HEK293T (cell line): ENCODE data around the gene CEP192.

Experiments
- CTCF ChIA-PET: fragments of 350-600 bp; formaldehyde crosslinking; extraction: SDS; loops from one replicate; lab custom pipeline; 2021; ENCODE audit warnings: antibody characterized with exemption, inconsistent platforms; lab: Yijun Ruan, JAX
- POLR2A ChIA-PET: fragments of 350-600 bp; formaldehyde crosslinking; extraction: SDS; loops from one replicate; lab custom pipeline; 2020; ENCODE audit warnings: antibody characterized with exemption, inconsistent platforms; lab: Yijun Ruan, JAX
- DNase-seq: peaks from one replicate; pipeline ENCODE4 v3.0.0; 2012; ENCODE audit warnings: mixed read lengths; ENCODE audit errors: extremely low spot score
- ARNT ChIP-seq: fragments of 450-650 bp; IDR thresholded peaks from 2 replicates; pipeline ENCODE4 v1.6.1; 2017; ENCODE audit warnings: mild to moderate bottlenecking
- BHLHE40 ChIP-seq: fragments of 450-650 bp; IDR thresholded peaks from 2 replicates; pipeline ENCODE4 v1.6.1; 2016; ENCODE audit warnings: mild to moderate bottlenecking, moderate library complexity, borderline replicate concordance
- CTBP1 ChIP-seq: fragments of 450-650 bp; IDR thresholded peaks from 2 replicates; pipeline ENCODE4 v1.6.1; 2016; ENCODE audit warnings: borderline replicate concordance
- ELF4 ChIP-seq: fragments of 450-650 bp; IDR thresholded peaks from 2 replicates; pipeline ENCODE4 v1.6.1; 2017; ENCODE audit warnings: antibody characterized with exemption
- FOXA1 ChIP-seq: fragments of 450-650 bp; IDR thresholded peaks from 2 replicates; pipeline ENCODE4 v1.6.1; 2016; ENCODE audit warnings: mild to moderate bottlenecking
- FOXK2 ChIP-seq: fragments of 450-650 bp; IDR thresholded peaks from 2 replicates; pipeline ENCODE4 v1.6.1; 2016; ENCODE audit warnings: mild to moderate bottlenecking
- FOXM1 ChIP-seq: fragments of 450-650 bp; IDR thresholded peaks from 2 replicates; pipeline ENCODE4 v1.6.1; 2017; ENCODE audit warnings: mild to moderate bottlenecking, borderline replicate concordance
- HDGF ChIP-seq: fragments of 450-650 bp; IDR thresholded peaks from 2 replicates; pipeline ENCODE4 v1.6.1; 2017; ENCODE audit warnings: antibody characterized with exemption, borderline replicate concordance
- L3MBTL2 ChIP-seq: fragments of 450-650 bp; conservative IDR thresholded peaks from 2 replicates; pipeline ENCODE4 v1.6.1; 2016; ENCODE audit warnings: mild to moderate bottlenecking
- LEF1 ChIP-seq: fragments of 450-650 bp; IDR thresholded peaks from 2 replicates; pipeline ENCODE4 v1.6.1; 2017; ENCODE audit warnings: mild to moderate bottlenecking, borderline replicate concordance
- NFRKB ChIP-seq: fragments of 450-650 bp; IDR thresholded peaks from 2 replicates; pipeline ENCODE4 v1.6.1; 2016; ENCODE audit warnings: mild to moderate bottlenecking, moderate library complexity
- SP1 ChIP-seq: fragments of 450-650 bp; IDR thresholded peaks from 2 replicates; pipeline ENCODE4 v1.6.1; 2017
- SUZ12 ChIP-seq: fragments of 450-650 bp; IDR thresholded peaks from 2 replicates; pipeline ENCODE4 v1.6.1; 2016; ENCODE audit warnings: mild to moderate bottlenecking
- TARDBP ChIP-seq: fragments of 450-650 bp; IDR thresholded peaks from 2 replicates; pipeline ENCODE4 v1.6.1; 2016
- ZNF384 ChIP-seq: fragments of 450-650 bp; IDR thresholded peaks from 2 replicates; pipeline ENCODE4 v1.6.1; 2016
- TF ChIP-seq, protein P1 (sequence below): fragments of 450-650 bp; IDR thresholded peaks from 2 replicates; pipeline ENCODE4 v1.6.1; 2016

The CEP192 gene

DNA sequence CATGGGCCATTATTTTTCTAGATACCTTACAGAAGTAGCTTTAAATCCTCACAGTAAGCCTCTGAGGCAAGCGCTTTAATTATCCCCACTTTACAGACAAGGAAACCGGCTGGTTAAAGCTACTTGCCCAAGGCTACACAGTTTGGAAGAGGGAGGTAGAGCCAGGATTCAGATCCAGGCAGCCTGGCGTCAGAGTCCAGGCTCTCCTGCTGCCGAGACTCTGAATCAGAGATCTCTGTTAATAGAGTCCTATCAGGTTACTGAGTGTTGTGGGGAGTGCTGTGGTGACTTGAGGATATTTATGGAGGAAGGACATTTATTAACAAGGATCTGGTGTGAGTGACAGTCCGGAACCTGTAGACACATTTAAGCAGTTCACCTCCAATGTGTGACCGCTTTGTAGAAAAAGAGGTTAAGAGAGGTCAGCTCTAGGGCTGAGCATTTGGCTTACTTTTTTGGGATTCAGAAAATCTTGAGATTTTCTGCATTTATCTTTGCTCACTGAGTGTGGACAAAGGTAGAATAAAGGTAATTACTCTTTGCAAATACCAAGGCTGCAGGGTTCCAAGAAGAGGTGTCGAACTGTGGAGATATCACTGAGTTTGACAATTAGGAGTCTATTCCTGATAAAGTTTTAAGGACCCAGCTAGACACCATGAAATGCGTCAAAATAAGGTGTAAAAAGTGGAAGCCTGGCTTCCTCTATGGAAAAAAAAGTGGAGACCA is 1.6 kb upstream of the CEP192 start:
- ChIA-PET CTCF (no interaction called here), POLR2A (interaction anchor here (1.6 kb wide), 1 partner anchor 582 kb away, joined by 4 read pairs; the partner anchor contains the start of gene PRELID3A)
- no peak for DNase-seq
- TF ChIP-seq CTBP1: no peak
- TF ChIP-seq, protein P1, sequence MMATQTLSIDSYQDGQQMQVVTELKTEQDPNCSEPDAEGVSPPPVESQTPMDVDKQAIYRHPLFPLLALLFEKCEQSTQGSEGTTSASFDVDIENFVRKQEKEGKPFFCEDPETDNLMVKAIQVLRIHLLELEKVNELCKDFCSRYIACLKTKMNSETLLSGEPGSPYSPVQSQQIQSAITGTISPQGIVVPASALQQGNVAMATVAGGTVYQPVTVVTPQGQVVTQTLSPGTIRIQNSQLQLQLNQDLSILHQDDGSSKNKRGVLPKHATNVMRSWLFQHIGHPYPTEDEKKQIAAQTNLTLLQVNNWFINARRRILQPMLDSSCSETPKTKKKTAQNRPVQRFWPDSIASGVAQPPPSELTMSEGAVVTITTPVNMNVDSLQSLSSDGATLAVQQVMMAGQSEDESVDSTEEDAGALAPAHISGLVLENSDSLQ: peak; percentile 87

DNA sequence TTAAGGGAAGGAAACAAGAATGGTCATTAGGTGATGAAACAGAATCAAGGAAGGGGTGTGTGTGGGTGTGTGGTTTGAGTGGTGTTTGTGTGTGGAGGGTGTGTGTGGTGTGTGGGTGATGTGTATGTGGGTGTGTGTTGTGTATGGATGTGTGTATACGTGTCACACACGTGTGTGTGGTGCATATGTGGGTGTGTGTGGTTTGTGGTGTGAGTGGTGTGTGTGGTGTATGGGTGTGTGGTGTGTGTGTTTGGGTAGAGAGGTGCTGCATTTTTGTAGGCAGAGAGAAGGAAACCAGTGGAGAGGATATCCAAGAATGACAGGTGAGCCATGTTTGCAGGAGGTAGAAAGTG is 1.1 kb upstream of the CEP192 start:
- POLR2A ChIA-PET: interaction anchor here (1.3 to 1.8 kb wide), 4 partner anchors 18 to 582 kb away, joined by 4 to 6 read pairs (median 4); partner anchors contain the start of gene PRELID3A
- no peak for DNase-seq
- TF ChIP-seq TARDBP (peak; percentile 94), SUZ12 (no peak), FOXK2 (no peak)
- CTCF ChIA-PET: no interaction called here

DNA sequence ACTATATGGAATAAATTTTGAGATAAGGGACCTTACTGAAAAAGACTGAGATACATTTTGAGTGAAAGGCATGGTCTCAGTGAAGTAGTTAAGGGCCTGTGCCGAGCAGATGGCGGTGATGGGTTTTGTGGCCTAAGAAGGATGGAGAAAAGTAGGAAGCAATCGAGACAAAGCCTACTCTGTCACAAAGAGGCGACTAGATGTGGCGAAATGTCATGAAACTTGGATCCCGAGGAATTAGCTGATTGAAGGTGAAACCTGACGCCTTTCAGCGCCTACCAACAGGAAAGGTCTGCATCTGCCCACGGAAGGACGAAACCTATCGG is 558 bp upstream of the CEP192 start:
- POLR2A ChIA-PET: interaction anchor here (0.7 to 2.0 kb wide), 20 partner anchors 8 to 583 kb away, joined by 3 to 15 read pairs (median 4); partner anchors contain the start of genes PRELID3A and PTPN2
- CTCF ChIA-PET: interaction anchor here (0.9 kb wide), 1 partner anchor 169 kb away, joined by 4 read pairs; no protein-coding TSS in a partner anchor
- peak; percentile 9 for DNase-seq
- no peak for TF ChIP-seq NFRKB
- TF ChIP-seq TARDBP: no peak
- no peak; the same call in 1 of the 2 replicates for TF ChIP-seq L3MBTL2
- no peak for TF ChIP-seq SUZ12
- no peak for TF ChIP-seq ZNF384
- no peak for TF ChIP-seq HDGF
- TF ChIP-seq, protein P1: no peak
- TF ChIP-seq SP1: no peak
- TF ChIP-seq LEF1: no peak
- no peak for TF ChIP-seq FOXK2
- TF ChIP-seq BHLHE40: no peak
- TF ChIP-seq FOXM1: no peak
- TF ChIP-seq FOXA1: no peak
- no peak for TF ChIP-seq ELF4
- no peak for TF ChIP-seq ARNT
- no peak for TF ChIP-seq CTBP1

GRCh38 chr18:12991821-12992179 is 638 bp downstream of the CEP192 start:
- no peak for DNase-seq
- TF ChIP-seq FOXM1 (no peak), LEF1 (no peak), TARDBP (no peak), NFRKB (no peak), ELF4 (no peak), BHLHE40 (no peak), HDGF (no peak), ZNF384 (no peak), FOXA1 (no peak), FOXK2 (no peak), SUZ12 (no peak), CTBP1 (no peak), ARNT (no peak), L3MBTL2 (no peak), SP1 (no peak)
- TF ChIP-seq, protein P1: no peak
- CTCF ChIA-PET: no interaction called here
- POLR2A ChIA-PET: interaction anchor here (1.1 to 2.0 kb wide), 9 partner anchors 8 to 521 kb away, joined by 3 to 15 read pairs (median 5); partner anchors contain the start of gene PTPN2

DNA sequence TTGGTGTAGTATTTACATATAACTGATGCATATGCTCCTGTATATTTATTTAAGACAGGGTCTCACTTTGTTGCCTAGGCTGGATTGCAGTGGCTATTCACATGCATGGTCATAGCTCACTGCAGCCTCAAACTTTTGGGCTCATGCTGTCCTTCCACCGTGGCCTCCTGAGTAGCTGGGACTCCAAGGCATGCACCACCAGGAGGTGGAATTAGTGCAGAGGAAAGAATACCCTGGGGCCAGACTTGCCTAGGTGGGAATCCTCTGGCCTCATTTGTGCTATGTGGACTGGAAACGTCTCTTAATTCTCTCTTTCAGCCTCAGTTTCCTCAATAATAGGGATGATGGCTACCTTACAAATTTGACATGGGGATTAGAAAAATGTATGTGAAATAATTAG is 2.3 kb downstream of the CEP192 start:
- ChIA-PET CTCF (no interaction called here), POLR2A (no interaction called here)
- DNase-seq: no peak
- TF ChIP-seq FOXM1: no peak
- TF ChIP-seq LEF1: no peak
- no peak for TF ChIP-seq SP1
- TF ChIP-seq ARNT: no peak

- ChIA-PET CTCF (no interaction called here), POLR2A (no interaction called here)
- no peak for TF ChIP-seq L3MBTL2
- TF ChIP-seq LEF1: no peak
- TF ChIP-seq ZNF384: no peak
- no peak for TF ChIP-seq ARNT
- no peak for DNase-seq
Observed at GRCh38 chr18:12995424-12995823, 4.3 kb downstream of the CEP192 start.

DNA sequence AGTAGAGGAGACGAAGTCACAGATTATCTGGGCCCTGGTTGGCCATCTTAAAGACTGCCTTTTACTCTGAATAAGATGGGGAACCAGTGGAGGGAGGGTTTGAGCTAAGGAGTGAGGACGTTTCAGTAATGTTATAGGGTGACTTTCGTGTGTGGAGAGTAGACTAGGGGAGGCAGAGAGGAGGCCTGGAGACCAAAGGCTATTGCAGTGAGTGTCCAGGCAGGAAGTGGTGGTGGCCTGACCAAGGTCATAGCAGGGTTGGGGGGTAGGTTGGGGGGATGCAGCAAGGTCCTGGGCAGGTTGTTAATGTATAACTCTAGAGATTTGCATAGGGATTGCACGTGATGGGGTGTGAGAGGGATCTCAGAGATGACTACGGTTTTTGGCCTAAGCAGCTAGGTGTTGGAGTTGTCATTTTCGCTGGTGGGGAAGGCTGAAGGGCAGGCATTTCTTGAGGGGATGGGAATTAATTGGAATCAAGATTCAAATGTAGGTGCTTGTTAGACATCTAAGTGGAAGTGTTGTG is 4.9 kb downstream of the CEP192 start:
- TF ChIP-seq CTBP1 (no peak), FOXA1 (no peak), ELF4 (no peak), SP1 (no peak), ARNT (no peak), L3MBTL2 (no peak), TARDBP (no peak)
- CTCF ChIA-PET: no interaction called here
- POLR2A ChIA-PET: no interaction called here
- no peak for DNase-seq
